GM21786 (cell line): Measurements from ENCODE around the gene LRRC4C.
"Not testable (repeated sequence)": the region's sequence is repeated elsewhere in the genome, so short reads cannot be mapped to it uniquely, and the experiment has no call there.

Source experiments
- ATAC-seq: cut with Tn5 transposase; IDR thresholded peaks from one replicate; pipeline ENCODE4 v1.9.1; 2021; ENCODE audit not compliant: unreplicated experiment

Gene LRRC4C

DNA sequence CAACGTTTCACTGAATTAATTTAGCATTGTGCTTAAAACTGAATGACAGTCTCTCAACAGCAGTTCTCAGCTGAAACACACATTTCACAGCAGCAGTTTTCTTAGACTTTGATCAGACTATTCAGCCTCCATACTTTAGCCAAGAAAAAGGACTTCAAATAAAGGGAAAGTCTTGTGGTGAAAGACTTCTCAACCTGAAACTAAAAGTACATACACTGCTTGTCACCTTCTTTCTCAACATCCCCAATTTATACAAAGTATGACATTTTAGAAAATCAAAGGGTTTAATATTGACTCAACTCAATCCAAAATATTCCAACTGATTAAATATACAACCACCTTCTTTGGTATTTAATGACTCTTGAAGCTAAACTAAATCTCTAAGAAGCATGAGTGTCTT lies 419.0 kb downstream of the LRRC4C start:
- ATAC-seq, result no peak

DNA sequence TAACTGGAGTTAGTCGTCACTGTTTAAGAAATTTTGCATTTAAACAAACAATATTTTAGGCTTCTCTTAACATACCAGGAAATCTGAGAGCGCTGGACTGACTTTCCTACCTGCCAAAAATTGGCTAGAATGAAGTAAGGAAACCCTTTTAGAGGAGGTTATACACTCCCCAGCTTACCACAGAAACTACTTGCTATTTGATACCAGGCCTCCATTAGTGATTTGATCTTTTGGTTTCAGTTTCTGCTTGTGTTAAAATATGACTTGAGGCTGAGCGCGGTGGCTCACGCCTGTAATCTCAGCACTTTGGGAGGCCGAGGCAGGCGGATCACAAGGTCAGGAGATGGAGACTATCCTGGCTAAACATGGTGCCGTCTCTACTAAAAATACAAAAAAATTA lies 419.9 kb downstream of the LRRC4C start:
- no peak for ATAC-seq

DNA sequence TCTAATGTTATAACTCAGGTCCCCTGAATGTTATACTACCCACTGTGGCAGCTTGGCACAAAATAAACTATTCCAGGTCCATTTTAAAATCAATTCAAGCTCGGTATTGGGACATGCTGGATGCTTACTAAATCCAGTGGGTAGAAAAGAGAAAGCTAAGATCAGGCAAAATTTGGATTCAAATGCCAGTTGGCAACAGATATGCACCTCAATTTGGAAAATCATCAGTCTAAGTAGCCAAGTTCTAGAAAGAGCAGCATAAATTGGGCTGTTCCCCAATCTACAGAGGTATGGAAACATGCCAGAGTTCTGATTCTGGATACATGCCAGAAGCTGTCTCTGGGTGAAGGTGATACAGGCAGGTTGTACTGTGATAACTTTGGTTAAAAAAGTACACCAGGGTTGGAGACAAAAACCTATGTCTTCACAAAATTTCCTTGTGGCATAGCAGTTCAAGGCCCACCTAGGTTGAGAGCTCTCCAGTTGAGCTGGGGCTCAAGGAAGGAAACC lies 427.8 kb downstream of the LRRC4C start:
- ATAC-seq, result no peak

DNA sequence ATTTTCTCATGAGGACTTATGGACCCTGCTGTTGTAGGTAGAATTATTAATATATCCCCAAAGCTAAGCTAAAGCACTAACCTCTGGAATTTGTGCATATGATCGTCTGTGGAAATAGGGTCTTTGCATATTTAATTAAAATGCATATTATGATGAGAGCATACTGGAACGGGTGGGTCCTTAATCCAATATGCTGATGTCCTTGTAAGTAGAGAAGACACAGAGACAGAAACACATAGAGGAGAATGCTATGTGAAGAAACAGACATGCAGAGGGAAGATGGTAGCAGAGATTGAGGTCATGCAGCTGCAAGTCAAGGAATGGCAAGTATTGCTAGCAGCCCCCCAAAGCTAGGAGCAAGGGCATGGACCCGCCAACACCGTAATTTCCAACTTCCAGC lies 439.2 kb downstream of the LRRC4C start:
- ATAC-seq, result no peak

DNA sequence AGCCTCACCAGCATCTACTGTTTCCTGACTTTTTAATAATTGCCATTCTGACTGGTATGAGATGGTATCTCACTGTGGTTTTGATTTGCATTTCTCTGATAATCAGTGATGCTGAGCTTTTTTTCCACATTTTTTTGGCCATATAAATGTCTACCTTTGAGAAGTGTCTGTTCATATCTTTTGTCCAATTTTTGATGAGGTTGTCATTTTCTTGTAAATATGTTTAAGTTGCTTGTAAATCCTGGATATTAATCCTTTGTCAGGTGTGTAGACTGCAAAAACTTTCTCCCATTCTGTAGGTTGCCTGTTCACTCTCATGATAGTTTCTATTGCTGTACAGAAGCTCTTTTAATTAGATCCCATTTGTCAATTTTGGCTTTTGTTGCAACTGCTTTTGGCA lies 439.8 kb downstream of the LRRC4C start:
- not testable (repeated sequence) for ATAC-seq

DNA sequence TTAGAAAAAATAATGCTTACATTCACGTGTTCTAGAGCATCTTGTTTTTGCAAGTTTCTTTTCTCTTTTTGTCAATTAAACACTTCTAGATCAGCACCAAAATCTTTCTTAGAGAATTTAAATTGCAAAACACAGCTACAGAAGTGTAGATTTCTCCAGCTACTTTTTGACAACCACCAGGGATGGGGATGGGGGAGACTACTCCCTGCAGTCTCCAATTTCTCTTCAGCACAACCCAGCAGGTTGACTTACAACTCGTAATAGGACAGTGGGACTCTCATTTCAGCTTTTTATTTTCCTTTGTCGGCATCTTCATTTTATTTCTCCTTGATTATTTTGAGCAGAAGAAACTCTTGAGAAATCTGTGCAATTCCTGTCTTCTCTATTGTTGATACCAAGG lies 441.2 kb downstream of the LRRC4C start:
- ATAC-seq, result no peak

DNA sequence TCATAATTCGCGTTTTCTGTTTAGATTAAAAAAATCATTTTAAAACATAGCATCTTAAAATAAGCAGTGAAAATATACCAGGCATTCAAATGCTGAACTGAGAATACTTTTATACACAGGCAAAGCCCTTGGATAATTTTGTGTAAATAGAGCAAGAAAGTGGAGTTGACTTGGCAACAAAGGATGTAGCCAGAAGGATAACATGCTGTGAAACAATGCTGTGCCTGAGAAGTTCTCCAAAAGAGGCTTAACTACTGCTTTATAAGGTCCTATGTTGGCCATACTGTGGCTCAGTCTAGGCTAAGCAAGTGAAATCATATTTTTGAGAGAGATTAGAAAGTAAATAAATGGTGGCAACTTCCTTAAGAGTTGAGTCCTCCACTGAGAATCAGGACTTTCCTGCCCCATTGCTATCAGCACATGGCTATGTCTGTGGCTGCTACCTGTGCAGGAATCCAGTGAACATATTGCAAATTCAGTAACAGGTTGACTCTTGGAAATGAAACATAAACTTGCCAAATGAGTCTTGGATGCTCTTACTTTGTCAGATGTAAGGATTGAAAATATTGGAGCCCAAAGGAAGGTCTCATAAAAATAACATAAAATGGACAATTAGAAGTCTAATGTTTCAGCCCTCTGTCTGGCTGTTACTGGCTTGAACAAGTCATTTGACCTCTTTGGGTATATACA lies 448.9 kb downstream of the LRRC4C start:
- no peak for ATAC-seq

DNA sequence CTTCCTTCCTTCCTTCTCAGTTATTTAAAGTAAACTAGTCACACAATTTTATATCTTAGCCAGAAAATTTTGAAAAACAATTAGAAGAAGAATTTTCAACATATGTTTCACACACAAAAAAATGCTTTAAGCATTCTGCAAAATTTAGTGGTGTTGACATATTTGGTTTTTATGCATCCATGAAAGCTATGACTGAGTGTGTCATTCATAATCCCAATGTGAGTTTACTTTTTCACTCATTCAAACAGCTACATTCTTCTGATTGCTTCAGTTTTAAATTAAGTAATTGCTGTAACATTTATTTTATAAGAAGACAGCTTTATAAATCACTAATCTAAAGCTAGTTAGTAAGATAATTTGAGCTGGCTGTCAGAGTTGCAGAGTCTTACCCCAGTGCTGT lies 453.5 kb downstream of the LRRC4C start:
- no peak for ATAC-seq

DNA sequence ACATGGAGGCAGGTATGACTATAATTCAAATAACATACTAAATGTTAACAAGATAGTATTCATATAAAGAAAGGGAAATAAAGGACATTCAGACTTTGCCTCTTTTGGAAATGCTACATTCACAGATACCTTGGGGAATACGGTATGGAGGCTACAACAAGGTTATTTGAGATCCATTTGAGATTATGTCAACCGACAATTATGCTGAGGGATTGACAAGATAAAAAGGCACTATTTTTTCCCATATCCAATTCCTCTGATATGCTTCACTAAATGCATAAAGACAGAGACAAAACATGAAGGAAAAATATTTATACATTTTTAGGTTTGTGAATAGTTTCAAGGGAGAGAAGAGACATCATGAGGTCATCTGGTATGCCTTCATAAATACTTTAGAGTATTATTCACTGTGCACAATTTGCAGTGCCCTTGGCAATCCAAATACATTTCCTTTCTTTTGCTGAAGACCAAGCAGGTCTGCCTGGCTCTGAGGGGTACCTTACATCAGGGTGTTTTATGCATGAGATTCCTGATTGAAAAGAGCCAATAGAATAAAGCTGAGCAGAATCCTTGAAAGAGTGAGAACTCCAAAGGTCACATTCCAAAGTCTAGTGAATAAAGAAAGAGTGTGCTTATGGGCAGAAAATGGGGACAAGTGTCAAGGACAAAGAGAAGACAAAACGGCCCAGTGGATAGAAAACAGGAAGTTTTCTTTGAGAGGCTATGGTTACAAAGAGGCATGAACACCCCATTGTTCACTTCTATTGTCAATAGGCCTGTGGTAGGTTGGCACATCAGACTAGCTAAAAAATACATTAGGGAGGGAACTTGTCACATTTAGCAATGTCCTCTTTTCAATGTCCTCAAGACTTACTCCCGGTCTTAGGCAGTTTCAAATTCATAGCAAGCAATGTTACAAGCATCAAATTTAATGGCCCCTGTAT lies 455.8 kb downstream of the LRRC4C start:
- ATAC-seq, result no peak

DNA sequence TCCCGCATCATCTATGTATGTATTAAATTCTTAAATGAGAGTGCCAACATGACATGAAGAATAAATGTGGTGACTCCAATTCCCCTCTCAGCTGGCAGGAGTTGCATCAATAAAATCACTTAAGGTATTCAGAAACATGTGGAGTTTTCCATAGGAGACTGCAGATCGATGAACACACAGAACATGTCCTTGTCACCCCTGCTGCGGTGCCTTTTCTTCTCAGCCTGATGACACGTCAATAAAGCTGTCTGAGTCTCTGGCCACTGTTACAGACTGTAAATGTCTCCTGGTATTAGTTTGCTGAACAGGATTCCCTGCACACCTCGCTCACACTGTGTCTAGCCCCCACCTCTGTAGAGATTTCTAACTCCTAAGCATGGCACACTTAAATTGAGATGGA lies 460.5 kb downstream of the LRRC4C start:
- ATAC-seq, result no peak

DNA sequence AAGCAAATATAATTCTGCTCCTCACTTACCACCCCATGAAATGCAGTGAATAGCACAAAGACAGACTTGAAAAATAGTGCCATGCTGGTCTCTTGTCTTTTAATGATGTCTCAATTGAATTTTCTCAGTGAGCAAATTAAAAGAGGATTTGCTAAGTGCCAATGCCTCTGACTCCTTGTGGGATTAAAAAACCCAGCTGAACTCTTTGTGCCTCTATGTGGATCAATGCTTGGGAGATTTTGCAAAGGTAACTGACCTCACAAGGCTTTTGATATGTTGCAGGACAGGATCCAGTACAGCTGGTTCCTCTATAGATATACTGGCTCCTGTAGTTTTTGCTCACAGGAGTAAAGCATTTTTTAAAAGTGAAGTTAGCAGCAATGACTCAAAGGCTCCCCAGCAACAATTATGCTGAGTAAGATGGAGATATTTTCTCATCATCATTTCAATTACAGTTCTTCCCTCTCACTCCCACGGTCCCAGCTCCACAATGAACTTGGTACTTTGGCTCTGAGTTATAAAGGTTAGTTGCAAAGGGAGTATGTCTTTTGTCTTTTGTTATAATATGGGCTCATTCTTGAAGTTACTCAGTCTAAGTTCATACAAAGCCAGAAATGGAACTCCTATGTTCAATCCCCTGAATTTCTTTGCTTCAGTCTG lies 471.5 kb downstream of the LRRC4C start:
- no peak for ATAC-seq

DNA sequence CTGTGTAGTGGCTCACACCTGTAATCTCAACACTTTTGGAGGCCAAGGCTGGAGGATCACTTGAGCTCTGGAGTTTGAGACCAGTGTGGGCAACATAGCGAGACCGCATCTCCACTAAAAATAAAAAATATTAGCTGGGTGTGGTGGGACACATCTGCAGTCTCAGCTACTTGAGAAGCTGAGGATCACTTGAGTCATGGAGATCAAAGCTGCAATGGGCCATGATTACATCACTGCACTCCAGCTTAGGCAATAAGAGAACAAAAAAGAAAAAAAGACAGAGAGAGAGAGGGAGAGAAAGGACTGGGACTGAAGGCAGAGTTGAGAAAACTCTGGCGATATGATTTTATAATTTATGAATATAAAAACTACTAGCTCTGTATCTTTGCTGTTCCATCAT lies 473.1 kb downstream of the LRRC4C start:
- no peak for ATAC-seq

DNA sequence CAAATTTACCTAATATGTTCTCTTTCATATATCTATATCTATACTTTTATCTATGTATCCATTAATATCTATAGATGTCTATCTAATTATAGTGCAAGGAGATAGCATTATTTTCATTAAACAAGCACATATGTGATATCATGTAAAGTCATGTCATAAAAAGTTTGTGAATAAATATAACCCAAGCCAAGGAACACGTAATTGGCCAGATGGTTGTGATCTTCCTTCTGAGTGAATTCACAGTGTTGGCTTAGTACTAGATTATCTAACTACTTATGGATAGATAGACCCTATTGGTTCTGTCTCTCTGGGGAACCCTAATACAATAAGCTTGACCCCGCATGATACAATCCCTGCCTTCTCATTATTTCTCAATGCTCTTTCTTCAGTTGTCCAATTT lies 484.4 kb downstream of the LRRC4C start:
- ATAC-seq, result no peak

DNA sequence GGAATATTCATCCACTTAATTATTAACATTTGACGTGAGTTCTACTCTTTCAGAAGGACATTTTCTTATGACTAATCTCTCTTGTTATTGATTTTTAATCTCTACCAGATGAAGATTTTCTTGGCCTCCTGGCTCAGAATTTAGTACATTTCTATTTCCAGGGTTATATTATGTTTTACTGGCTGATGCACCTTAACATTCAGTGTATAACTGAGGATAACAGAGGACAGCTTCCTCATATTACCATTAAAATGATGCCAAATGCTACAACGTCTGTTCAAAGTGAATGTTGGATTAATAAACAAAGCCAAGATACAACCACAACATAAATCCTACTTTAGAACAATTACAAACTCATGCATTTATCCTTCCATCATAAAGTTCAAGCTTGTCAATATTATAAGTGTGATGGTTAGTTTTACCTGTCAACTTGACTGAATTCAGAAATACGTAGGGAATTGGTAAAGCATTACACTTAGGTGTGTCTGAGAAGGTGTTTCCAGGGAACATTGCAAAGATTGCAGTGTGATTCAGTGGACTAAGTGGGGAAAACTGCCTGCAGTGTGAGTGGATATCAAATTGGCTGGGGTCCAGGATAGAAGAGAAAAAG lies 485.2 kb downstream of the LRRC4C start:
- no peak for ATAC-seq

DNA sequence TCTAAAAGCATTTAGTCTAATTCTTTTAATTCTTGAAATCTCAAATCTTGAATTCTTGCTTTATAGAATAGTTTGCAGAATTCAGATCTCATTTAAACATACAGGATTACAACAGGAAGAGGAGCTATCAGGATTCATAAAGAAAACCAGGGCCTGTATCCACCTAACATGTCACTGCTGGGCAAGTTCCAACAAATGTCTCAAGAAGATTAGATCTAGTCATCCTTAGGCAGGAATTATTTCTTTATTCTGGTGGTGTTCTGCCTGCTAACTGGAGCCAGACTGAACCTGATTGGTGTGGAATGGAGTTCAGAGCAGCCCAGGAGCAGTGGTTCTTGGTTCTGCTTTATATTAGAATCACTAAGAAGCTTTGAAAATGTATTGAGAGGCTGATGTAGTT lies 500.7 kb downstream of the LRRC4C start:
- ATAC-seq, result no peak

DNA sequence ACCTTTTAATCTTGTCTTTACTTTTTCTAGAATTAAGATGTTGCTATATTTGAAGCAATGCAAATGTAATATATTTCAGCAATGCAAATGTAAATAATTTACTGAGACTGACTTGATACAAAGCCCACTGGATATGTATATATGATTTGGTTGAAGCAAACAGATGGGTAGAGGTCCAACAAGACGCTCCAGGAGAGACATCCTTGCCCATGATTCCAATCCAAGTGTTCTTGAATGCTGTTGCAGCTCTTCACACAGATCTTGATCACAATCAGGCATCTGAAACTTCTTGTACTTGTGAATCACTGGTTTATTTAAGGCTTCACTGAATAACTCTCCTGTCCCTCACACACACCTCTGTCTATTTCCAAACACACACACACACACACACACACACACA lies 507.0 kb downstream of the LRRC4C start:
- no peak for ATAC-seq

DNA sequence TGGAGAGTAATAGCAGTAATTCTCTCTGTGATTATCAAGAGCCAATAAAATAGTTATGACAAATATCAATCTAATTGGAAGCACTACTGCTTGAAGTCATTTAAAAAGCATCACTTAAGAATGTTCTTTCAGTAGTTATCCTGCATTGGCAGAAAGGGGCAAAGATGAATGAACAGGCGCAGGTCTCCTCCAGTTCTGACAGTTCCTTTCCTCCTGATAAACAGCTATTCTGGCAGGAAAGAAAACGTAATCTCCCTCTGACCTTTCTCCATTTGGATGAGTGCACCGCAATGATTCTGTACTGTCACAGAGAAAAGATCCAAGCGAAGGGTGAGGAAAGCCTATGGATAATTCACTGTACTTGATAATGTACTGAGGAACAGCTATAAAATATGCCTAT lies 521.5 kb downstream of the LRRC4C start:
- no peak for ATAC-seq

DNA sequence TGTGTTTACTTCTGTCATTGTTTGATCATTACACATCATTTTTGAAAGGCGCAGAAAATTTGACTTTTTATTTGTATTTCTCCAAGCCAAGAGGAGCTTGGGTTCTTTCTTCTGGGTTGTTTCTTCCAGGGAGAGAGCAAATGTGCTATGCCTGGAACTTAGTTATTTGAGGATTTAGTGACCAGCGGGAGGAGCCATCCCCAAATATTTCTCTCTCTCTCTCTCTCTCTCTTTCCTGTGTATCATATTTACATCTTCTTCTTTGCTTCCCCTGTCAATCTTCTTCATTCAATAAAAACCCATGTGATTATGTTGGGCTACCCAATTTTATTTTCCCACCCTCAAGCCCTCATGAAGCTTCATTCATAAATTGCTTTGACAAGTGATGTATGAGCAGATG lies 534.5 kb downstream of the LRRC4C start:
- no peak for ATAC-seq

DNA sequence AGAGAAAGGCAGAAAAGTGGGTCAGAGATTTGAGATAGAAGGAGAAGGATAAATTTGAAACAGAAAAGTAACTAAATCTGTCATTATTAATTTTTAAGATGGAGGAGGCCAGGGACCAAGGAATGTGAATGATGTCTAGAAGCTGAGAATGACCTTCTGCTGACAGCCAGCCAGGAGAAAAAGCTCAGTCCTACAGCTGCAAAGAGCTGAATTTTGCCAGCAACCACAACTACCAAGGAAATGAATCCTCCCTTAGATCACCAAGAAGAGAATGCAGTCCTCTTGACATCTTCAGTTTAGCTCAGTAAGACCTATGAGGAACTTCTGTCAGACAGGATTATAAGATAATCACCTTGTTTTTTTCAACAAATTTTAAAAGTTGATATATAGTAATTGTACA lies 538.2 kb downstream of the LRRC4C start:
- ATAC-seq, result no peak

DNA sequence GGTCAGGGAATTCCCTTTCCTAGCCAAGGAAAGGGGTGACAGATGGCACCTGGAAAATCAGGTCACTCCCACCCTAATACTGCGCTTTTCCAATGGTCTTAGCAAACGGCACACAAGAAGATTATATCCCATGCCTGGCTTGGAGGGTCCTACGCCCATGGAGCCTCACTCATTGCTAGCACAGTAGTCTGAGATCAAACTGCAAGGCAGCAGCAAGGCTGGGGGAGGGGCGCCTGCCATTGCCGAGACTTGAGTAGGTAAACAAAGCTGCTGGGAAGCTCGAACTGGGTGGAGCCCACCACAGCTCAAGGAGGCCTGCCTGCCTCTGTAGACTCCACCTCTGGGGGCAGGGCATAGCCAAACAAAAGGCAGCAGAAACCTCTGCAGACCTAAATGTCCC lies 548.7 kb downstream of the LRRC4C start:
- ATAC-seq, result not testable (repeated sequence)

DNA sequence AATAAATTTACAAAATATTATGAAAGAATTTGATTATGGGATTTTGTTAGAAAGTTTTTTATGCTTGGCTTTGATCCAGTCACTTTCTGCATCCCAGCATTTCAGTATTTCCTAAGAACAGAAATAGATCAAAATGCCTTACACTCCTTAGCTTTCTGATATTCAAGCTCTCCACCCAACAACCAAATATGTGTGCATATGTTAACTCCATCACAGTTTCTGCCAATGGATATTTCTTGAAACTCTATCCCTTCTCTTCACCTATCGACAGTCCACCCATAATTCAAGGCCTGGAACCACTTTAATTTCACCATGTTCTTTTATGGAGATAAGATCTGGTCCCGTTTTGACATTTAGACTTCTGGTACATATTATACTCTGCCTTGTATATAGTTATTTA lies 565.0 kb downstream of the LRRC4C start:
- ATAC-seq, result no peak
